Glomerular visceral epithelial cell (primary cell): ENCODE results near the gene HTR2C.
"Not testable (repeated sequence)": the region's sequence is repeated elsewhere in the genome, so short reads cannot be mapped to it uniquely, and the experiment has no call there.

Experiments
- DNase-seq: peaks from one replicate; pipeline ENCODE4 v3.0.0-alpha.2; 2016; ENCODE audit errors: extremely low spot score

HTR2C gene

GRCh38 chrX:114712466-114712865 is 128.6 kb downstream of the HTR2C start:
- DNase-seq: no peak

- DNase-seq: no peak
Observed at GRCh38 chrX:114715096-114715495, 131.2 kb downstream of the HTR2C start.

GRCh38 chrX:114717921-114718320 is 134.0 kb downstream of the HTR2C start:
- no peak for DNase-seq

GRCh38 chrX:114766541-114766940 is 182.7 kb downstream of the HTR2C start:
- no peak for DNase-seq

GRCh38 chrX:114774691-114775090 is 190.8 kb downstream of the HTR2C start:
- no peak for DNase-seq

- DNase-seq: no peak
Observed at GRCh38 chrX:114782925-114783324, 199.0 kb downstream of the HTR2C start.

- no peak for DNase-seq
Observed at GRCh38 chrX:114787061-114787460, 203.2 kb downstream of the HTR2C start.

- no peak for DNase-seq
Observed at GRCh38 chrX:114797494-114797893, 213.6 kb downstream of the HTR2C start.

GRCh38 chrX:114798907-114799306 is 215.0 kb downstream of the HTR2C start:
- DNase-seq: no peak

GRCh38 chrX:114800719-114801118 is 216.8 kb downstream of the HTR2C start:
- no peak for DNase-seq

GRCh38 chrX:114819509-114819908 is 235.6 kb downstream of the HTR2C start:
- DNase-seq: no peak

GRCh38 chrX:114841051-114841450 is 257.2 kb downstream of the HTR2C start:
- DNase-seq: no peak

- no peak for DNase-seq
Observed at GRCh38 chrX:114842181-114842580, 258.3 kb downstream of the HTR2C start.

- DNase-seq: no peak
Observed at GRCh38 chrX:114889481-114889880, 305.6 kb downstream of the HTR2C start.

- no peak for DNase-seq
Observed at GRCh38 chrX:114903618-114904017, 319.7 kb downstream of the HTR2C start.

GRCh38 chrX:114905251-114905650 is 321.4 kb downstream of the HTR2C start:
- no peak for DNase-seq

GRCh38 chrX:114906984-114907510 is 323.2 kb downstream of the HTR2C start:
- no peak for DNase-seq

GRCh38 chrX:114924423-114924822 is 340.5 kb downstream of the HTR2C start:
- DNase-seq: no peak

GRCh38 chrX:114924856-114925255 is 341.0 kb downstream of the HTR2C start:
- no peak for DNase-seq

GRCh38 chrX:114930227-114930626 is 346.3 kb downstream of the HTR2C start:
- DNase-seq: no peak

GRCh38 chrX:114932550-114932949 is 348.7 kb downstream of the HTR2C start:
- DNase-seq: no peak

GRCh38 chrX:114933291-114933690 is 349.4 kb downstream of the HTR2C start:
- DNase-seq: not testable (repeated sequence)

- not testable (repeated sequence) for DNase-seq
Observed at GRCh38 chrX:114937090-114937489, 353.2 kb downstream of the HTR2C start.

- DNase-seq: no peak
Observed at GRCh38 chrX:114952696-114953095, 368.8 kb downstream of the HTR2C start.
